Activated CD8-positive, alpha-beta T cell treated with anti-CD3 and anti-CD28 coated beads, Interleukin-2, amount 10 ng/mL, durations not matched to agents 7 days and 5 days (primary cell): ENCODE measurements around the gene PAGR1. TPM values are rescaled to one million over a fixed set of nuclear protein-coding genes. Genes with fewer than 3 reads are reported as not detected.
A peak's percentile ranks its signal among the peaks of the same experiment; 100 is the strongest.

Experiments
- ATAC-seq: fragments of 150-1000 bp; cut with Tn5 transposase; one replicate; pipeline ENCODE4 v1.10.0; 2021; ENCODE audit warnings: moderate library complexity
- CTCF ChIA-PET: fragments of 350-600 bp; sonication (Branson Sonifier 250); formaldehyde crosslinking; loops from one replicate; lab custom pipeline; 2021; ENCODE audit warnings: antibody characterized with exemption; lab: Charles Lee
- POLR2A ChIA-PET: fragments of 350-600 bp; sonication (Branson Sonifier 250); formaldehyde crosslinking; loops from one replicate; lab custom pipeline; 2021; ENCODE audit warnings: antibody characterized with exemption; lab: Charles Lee
- DNase-seq: peaks from one replicate; pipeline ENCODE4 v3.0.0-alpha.2; 2020
- H3K27ac Mint-ChIP-seq: one replicate; pipeline ENCODE4 v1.8.0; 2021; ENCODE audit warnings: mild to moderate bottlenecking, mixed read lengths
- H3K27me3 Mint-ChIP-seq: one replicate; pipeline ENCODE4 v1.8.0; 2021; ENCODE audit warnings: low read depth, mixed read lengths
- H3K36me3 Mint-ChIP-seq: one replicate; pipeline ENCODE4 v1.8.0; 2021; ENCODE audit warnings: low read depth, mixed read lengths
- H3K4me1 Mint-ChIP-seq: one replicate; pipeline ENCODE4 v1.8.0; 2021; ENCODE audit warnings: low read depth, mixed read lengths
- H3K4me3 Mint-ChIP-seq: one replicate; pipeline ENCODE4 v1.8.0; 2021; ENCODE audit warnings: mild to moderate bottlenecking, mixed read lengths
- H3K9me3 Mint-ChIP-seq: one replicate; pipeline ENCODE4 v1.8.0; 2022; ENCODE audit warnings: mixed read lengths; ENCODE audit not compliant: insufficient read depth
- total RNA-seq, 2 experiments: library from RNA; stranded (reverse); gene quantifications; one replicate each; pipeline ENCODE4 v1.2.3, GENCODE V29; 2021

The PAGR1 gene
- total RNA-seq, 2 experiments from 2014 or later: 39.1 TPM

DNA sequence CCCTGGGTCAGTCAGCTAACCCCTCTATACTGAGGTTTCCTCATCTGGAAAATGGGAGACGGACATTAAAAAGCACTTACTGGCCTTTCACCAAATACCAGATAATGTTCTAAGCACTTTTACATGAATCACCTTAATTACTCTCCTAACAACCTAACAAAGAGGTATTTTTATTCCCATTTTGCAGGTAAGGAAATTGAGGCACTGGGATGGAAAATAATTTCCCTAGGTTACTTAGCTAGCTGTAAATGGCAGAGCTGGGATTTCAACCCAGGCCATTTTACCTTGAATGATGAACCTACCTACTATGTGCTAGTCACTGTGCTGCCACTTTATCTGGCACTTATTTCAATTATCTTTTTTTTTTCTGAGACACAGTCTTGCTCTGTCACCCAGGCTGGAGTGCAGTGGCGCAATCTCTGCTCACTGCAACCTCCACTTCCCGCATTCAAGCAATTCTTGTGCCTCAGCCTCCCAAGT, 21.7 kb upstream of the PAGR1 start:
- ATAC-seq (no peak), DNase-seq (no peak)
- Mint-ChIP-seq H3K27ac (no peak overlapping the region), H3K27me3 (no peaks in the 10 kb centered on the region), H3K4me1 (peaks cover 41% of the 10 kb centered on the region), H3K9me3 (no peaks in the 10 kb centered on the region), H3K36me3 (peaks cover 77% of the 10 kb centered on the region), H3K4me3 (no peak overlapping the region)
- POLR2A ChIA-PET: interaction anchor here (1.0 to 6.9 kb wide), 3 partner anchors 8 to 49 kb away, joined by 3 to 89 read pairs (median 57); partner anchors contain the start of gene MAZ
- CTCF ChIA-PET: interaction anchor here (1.1 to 2.2 kb wide), 5 partner anchors 9 to 54 kb away, joined by 3 to 9 read pairs (median 7); partner anchors contain the start of gene PAGR1

DNA sequence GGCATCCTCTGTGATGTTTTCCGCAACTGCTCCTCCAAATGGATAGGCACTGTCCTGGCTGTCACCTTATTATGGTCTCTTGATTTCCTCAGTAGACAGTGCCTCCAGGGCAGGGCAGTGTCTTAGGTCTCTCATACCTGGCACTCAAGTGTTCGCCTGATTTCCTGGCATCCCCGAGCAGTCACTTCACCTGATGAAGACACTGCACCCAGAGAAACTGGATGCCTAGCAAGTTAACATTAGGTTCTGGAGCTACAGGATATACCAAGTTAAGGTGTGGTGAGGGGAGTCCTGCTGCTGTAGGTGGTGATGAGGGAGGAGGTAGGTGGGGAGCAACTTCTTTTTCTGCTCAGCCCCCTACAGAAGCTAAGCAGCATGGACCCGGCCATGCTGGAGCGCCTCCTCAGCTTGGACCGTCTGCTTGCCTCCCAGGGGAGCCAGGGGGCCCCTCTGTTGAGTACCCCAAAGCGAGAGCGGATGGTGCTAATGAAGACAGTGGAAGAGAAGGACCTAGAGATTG, 13.5 kb upstream of the PAGR1 start:
- no peaks in the 10 kb centered on the region for H3K27me3 Mint-ChIP-seq
- H3K27ac Mint-ChIP-seq: peak overlapping the region; percentile 60
- peaks cover 63% of the 10 kb centered on the region for H3K36me3 Mint-ChIP-seq
- CTCF ChIA-PET: interaction anchor here (1.5 to 3.1 kb wide), 5 partner anchors 11 to 102 kb away, joined by 4 to 36 read pairs (median 9); partner anchors contain the start of genes KIF22 and PAGR1
- no peak overlapping the region for H3K4me3 Mint-ChIP-seq
- POLR2A ChIA-PET: interaction anchor here (0.5 to 5.4 kb wide), 2 partner anchors 10 to 22 kb away, joined by 4 to 89 read pairs; partner anchors contain the start of gene KIF22
- no peaks in the 10 kb centered on the region for H3K9me3 Mint-ChIP-seq
- peaks cover 27% of the 10 kb centered on the region for H3K4me1 Mint-ChIP-seq
- DNase-seq: no peak
- no peak for ATAC-seq

DNA sequence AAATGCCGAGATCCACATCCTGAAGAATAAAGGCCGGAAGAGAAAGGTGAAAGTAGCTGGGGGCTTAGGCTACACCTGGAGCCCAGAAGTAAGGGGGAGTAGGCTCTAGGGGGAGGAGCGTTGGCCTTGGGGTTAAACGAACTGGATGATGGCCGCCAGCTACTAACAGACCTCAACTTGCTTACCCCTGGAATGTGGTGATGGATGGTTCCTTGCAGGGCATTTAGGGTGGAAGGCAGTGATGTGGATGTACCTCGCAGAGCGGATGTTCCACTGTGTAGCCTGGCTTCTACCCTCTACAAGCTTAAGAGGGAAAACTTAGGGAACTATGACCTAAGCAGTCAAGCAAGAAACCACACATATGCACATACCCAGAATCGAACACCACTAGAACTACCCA, 11.9 kb upstream of the PAGR1 start:
- POLR2A ChIA-PET: interaction anchor here (0.6 to 5.4 kb wide), 9 partner anchors 11 to 127 kb away, joined by 3 to 89 read pairs (median 5); partner anchors contain the start of genes KIF22 and PAGR1

DNA sequence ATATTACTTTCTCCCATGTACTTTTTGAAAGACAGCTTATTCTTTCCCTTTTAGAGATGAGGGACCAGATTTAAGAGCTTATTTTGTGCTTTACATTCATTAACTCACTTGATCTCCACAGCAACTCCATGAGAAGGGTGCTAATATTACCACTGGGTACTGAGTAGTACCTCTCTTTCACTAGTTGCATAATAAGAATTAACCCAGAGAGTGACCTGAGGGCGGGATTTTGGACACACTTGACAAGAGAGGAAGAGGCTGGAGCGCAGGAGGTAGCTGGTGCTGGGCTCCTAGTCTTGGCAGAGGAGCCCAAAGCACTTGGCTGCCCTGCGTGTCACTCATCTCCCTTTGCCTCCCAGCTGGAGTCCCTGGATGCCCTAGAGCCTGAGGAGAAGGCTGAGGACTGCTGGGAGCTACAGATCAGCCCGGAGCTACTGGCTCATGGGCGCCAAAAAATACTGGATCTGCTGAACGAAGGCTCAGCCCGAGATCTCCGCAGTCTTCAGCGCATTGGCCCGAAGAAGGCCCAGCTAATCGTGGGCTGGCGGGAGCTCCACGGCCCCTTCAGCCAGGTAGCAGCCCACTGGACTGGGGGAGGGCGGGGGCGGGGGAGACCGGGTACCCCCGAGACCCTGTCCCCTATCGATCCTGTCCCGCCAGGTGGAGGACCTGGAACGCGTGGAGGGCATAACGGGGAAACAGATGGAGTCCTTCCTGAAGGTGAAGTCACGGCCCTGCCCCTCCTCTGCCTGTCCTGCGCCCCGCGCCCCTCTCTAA, 11.3 kb upstream of the PAGR1 start:
- H3K27ac Mint-ChIP-seq: peak overlapping the region; percentile 93
- H3K27me3 Mint-ChIP-seq: no peaks in the 10 kb centered on the region
- ChIA-PET POLR2A (interaction anchor here (0.6 to 5.4 kb wide), 8 partner anchors 12 to 128 kb away, joined by 3 to 89 read pairs (median 6); partner anchors contain the start of genes KIF22 and PAGR1), CTCF (interaction anchor here (0.6 to 3.1 kb wide), 10 partner anchors 10 to 228 kb away, joined by 3 to 36 read pairs (median 8); partner anchors contain the start of genes KIF22 and PAGR1)
- no peak for DNase-seq
- peaks cover 63% of the 10 kb centered on the region for H3K36me3 Mint-ChIP-seq
- no peaks in the 10 kb centered on the region for H3K9me3 Mint-ChIP-seq
- no peak for ATAC-seq
- peak overlapping the region; percentile 89 for H3K4me3 Mint-ChIP-seq
- peaks cover 40% of the 10 kb centered on the region for H3K4me1 Mint-ChIP-seq

More for the DNA sequence above, 11.9 kb upstream of the PAGR1 start:
- Mint-ChIP-seq H3K36me3 (peaks cover 64% of the 10 kb centered on the region), H3K9me3 (no peaks in the 10 kb centered on the region), H3K4me1 (peaks cover 37% of the 10 kb centered on the region), H3K27me3 (no peaks in the 10 kb centered on the region), H3K4me3 (peak overlapping the region; percentile 89), H3K27ac (peak overlapping the region; percentile 93)
- no peak for ATAC-seq
- CTCF ChIA-PET: interaction anchor here (1.2 to 3.1 kb wide), 9 partner anchors 9 to 228 kb away, joined by 3 to 36 read pairs (median 9); partner anchors contain the start of genes KIF22 and PAGR1
- DNase-seq: no peak

DNA sequence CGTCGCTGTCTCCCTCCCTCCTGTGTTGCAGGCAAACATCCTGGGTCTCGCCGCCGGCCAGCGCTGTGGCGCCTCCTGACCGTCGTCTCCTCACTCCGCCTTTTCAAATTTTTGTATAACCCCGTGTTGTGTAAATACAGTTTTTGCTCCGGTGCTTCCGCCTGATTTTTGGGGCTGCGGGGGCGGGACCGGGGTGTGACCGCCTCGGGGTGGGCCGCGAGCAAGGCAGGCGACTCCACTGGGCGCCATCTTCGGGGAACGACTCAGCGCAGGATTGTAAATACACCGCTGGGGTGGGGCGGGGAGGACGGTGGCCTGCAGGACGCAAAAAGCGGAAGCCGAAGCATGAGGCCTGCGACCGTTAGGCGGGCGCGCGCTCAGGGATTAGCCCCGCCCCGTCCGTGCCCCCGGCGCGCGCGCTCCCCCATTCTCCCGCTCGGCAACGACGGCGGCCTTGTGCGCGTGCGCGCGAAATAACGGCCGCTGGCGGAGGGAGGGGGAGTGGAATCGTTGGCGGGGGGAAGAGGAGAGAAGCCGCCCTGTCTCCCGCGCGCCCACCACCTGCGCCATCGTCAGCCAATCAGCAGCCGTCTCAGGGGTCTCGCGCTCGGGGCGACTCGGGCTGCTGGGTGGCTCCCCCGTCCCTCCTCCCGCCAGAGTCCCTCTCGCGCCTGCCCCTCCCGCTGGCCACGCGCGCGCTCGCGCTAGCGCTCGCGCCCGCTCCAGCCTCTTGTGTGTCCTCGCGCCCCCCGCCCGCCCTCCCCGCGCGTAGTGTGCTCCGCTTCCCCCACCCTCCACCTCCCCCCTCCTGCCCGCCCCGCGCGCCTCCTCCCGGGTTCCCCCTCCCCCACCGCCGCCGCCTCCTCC, 10.5 kb upstream of the PAGR1 start:
- Mint-ChIP-seq H3K36me3 (peaks cover 70% of the 10 kb centered on the region), H3K27me3 (no peaks in the 10 kb centered on the region)
- CTCF ChIA-PET: interaction anchor here (0.8 to 3.1 kb wide), 6 partner anchors 10 to 105 kb away, joined by 3 to 36 read pairs (median 14); partner anchors contain the start of genes KIF22 and PAGR1

DNA sequence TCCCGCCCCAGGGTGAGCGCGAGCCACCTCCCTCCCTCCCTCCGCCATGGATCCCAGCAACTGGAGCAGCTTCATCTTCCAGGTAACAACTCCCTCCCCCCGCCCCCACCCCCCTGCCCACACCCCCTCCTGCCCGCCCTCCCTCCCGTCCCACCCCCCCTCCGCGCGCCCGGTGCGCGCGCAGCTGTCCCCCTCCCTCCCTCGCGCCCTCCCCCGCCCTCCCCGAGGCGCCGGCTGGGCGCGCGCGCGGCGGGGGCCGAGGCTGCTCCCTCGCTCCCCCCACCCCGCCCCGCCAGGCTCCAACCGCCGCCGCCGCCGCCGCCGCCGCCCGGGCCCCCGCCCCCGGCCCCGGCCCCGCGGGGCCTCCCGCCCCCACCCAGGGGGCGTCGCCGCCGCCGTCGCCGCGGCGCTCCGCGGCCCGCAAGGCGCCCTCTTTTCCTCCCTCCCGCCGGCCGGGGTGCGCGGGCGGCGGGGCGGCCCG, 9.8 kb upstream of the PAGR1 start, which contains the start of gene MAZ:
Gene MAZ (plus strand): TSS at position 431 of the 481 bp plus-strand sequence. CDS start 173 bp downstream, outside the sequence.
- H3K27me3 Mint-ChIP-seq: no peaks in the 10 kb centered on the region
- ATAC-seq (no peak), DNase-seq (no peak)
- peaks cover 55% of the 10 kb centered on the region for H3K4me1 Mint-ChIP-seq
- peak within 1 kb of the TSS; percentile 96 for H3K4me3 Mint-ChIP-seq
- H3K36me3 Mint-ChIP-seq: peaks cover 71% of the 10 kb centered on the region
- ChIA-PET POLR2A (interaction anchor here (0.6 to 4.8 kb wide), 7 partner anchors 10 to 140 kb away, joined by 3 to 57 read pairs (median 5); partner anchors contain the start of genes KIF22 and PAGR1), CTCF (interaction anchor here (0.8 to 4.4 kb wide), 6 partner anchors 11 to 200 kb away, joined by 3 to 70 read pairs (median 14); partner anchors contain the start of genes KIF22 and PAGR1)
- peak within 1 kb of the TSS; percentile 98 for H3K27ac Mint-ChIP-seq
- H3K9me3 Mint-ChIP-seq: no peaks in the 10 kb centered on the region

More for the DNA sequence above, 10.5 kb upstream of the PAGR1 start:
- DNase-seq: peak; percentile 99
- H3K4me3 Mint-ChIP-seq: peak overlapping the region; percentile 89
- peak overlapping the region; percentile 93 for H3K27ac Mint-ChIP-seq
- ATAC-seq: peak; percentile 72
- H3K9me3 Mint-ChIP-seq: no peaks in the 10 kb centered on the region
- peaks cover 48% of the 10 kb centered on the region for H3K4me1 Mint-ChIP-seq
- POLR2A ChIA-PET: interaction anchor here (1.1 to 5.4 kb wide), 8 partner anchors 11 to 105 kb away, joined by 3 to 89 read pairs (median 6); partner anchors contain the start of genes KIF22 and PAGR1

DNA sequence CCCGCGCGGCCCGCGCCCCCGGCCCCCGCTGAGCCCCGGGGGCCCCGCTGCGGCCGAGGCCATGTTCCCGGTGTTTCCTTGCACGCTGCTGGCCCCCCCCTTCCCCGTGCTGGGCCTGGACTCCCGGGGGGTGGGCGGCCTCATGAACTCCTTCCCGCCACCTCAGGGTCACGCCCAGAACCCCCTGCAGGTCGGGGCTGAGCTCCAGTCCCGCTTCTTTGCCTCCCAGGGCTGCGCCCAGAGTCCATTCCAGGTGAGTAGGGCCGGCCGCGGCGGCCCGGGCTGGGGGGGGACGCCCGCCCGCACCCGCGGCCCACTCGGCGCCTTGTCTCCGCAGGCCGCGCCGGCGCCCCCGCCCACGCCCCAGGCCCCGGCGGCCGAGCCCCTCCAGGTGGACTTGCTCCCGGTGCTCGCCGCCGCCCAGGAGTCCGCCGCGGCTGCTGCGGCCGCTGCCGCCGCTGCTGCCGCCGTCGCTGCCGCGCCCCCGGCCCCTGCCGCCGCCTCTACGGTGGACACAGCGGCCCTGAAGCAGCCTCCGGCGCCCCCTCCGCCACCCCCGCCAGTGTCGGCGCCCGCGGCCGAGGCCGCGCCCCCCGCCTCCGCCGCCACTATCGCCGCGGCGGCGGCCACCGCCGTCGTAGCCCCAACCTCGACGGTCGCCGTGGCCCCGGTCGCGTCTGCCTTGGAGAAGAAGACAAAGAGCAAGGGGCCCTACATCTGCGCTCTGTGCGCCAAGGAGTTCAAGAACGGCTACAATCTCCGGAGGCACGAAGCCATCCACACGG, 9.1 kb upstream of the PAGR1 start:
- H3K9me3 Mint-ChIP-seq: no peaks in the 10 kb centered on the region
- ChIA-PET CTCF (interaction anchor here (0.8 to 4.4 kb wide), 14 partner anchors 10 to 225 kb away, joined by 3 to 70 read pairs (median 8); partner anchors contain the start of genes KIF22, MVP, PAGR1 and TLCD3B), POLR2A (interaction anchor here (0.6 to 4.8 kb wide), 15 partner anchors 8 to 141 kb away, joined by 3 to 57 read pairs (median 8); partner anchors contain the start of genes KIF22, MVP and PAGR1)
- peaks cover 60% of the 10 kb centered on the region for H3K4me1 Mint-ChIP-seq
- no peak for ATAC-seq
- peak overlapping the region; percentile 98 for H3K27ac Mint-ChIP-seq
- H3K4me3 Mint-ChIP-seq: peak overlapping the region; percentile 96
- peaks cover 4% of the 10 kb centered on the region for H3K27me3 Mint-ChIP-seq
- peak; percentile 74 for DNase-seq
- H3K36me3 Mint-ChIP-seq: peaks cover 66% of the 10 kb centered on the region

DNA sequence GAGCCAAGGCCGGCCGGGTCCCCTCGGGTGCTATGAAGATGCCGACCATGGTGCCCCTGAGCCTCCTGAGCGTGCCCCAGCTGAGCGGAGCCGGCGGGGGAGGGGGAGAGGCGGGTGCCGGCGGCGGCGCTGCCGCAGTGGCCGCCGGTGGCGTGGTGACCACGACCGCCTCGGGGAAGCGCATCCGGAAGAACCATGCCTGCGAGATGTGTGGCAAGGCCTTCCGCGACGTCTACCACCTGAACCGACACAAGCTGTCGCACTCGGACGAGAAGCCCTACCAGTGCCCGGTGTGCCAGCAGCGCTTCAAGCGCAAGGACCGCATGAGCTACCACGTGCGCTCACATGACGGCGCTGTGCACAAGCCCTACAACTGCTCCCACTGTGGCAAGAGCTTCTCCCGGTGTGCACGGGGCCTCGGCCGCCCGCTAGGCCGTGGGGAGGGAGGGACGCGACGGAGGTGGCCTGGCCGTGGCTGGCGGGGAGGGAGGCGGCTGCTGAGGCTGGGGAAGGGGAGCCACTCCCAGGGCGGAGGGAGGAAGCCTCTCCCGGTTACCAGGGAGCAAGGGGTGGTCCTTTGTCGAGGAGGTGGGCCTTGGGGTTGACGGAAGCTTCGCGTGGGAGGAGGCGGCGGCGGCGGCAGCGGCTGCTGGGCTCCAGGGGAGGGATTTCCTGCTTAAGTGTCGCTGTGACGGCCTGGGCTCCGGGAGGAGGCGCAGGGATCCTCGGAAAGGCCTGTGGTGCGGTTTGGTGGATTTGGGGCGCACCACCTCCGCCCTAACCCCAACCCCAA, 8.3 kb upstream of the PAGR1 start:
- no peaks in the 10 kb centered on the region for H3K9me3 Mint-ChIP-seq
- peak overlapping the region; percentile 98 for H3K27ac Mint-ChIP-seq
- ChIA-PET POLR2A (interaction anchor here (1.1 to 4.8 kb wide), 13 partner anchors 9 to 207 kb away, joined by 3 to 57 read pairs (median 9); partner anchors contain the start of genes CDIPT, KIF22, MVP and PAGR1), CTCF (interaction anchor here (0.7 to 4.4 kb wide), 20 partner anchors 9 to 224 kb away, joined by 3 to 70 read pairs (median 4); partner anchors contain the start of genes KIF22, MVP, PAGR1 and TAOK2)
- H3K27me3 Mint-ChIP-seq: peaks cover 5% of the 10 kb centered on the region
- H3K4me1 Mint-ChIP-seq: peaks cover 64% of the 10 kb centered on the region
- ATAC-seq: peak; percentile 37
- H3K4me3 Mint-ChIP-seq: peak overlapping the region; percentile 96
- peak; percentile 95 for DNase-seq
- peaks cover 61% of the 10 kb centered on the region for H3K36me3 Mint-ChIP-seq
